ENCODE measurements around the gene RILPL1.

DNA sequence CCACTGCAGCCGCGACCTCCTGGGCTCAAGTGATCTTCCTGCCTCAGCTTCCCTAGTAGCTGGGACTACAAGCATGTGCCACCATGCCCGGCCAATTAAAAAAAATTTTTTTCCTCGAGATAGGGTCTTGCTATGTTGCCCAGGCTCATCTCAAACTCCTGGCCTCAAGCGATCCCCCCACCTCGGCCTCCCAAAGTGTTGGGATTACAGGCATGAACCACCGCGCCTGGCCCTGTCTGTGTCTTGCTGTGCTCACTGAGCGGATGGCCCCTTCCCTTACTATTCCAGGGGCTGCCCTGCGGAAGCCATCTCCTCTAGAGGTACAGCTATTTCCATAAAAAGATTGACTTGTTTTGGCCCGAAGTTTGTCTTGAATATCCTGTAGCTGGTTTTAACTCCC lies 55.5 kb downstream of the RILPL1 start:
- TF ChIP-seq, protein P1, sequence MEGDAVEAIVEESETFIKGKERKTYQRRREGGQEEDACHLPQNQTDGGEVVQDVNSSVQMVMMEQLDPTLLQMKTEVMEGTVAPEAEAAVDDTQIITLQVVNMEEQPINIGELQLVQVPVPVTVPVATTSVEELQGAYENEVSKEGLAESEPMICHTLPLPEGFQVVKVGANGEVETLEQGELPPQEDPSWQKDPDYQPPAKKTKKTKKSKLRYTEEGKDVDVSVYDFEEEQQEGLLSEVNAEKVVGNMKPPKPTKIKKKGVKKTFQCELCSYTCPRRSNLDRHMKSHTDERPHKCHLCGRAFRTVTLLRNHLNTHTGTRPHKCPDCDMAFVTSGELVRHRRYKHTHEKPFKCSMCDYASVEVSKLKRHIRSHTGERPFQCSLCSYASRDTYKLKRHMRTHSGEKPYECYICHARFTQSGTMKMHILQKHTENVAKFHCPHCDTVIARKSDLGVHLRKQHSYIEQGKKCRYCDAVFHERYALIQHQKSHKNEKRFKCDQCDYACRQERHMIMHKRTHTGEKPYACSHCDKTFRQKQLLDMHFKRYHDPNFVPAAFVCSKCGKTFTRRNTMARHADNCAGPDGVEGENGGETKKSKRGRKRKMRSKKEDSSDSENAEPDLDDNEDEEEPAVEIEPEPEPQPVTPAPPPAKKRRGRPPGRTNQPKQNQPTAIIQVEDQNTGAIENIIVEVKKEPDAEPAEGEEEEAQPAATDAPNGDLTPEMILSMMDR (IDR thresholded peaks at IDR 0.05), result no peak
- no peak for TF ChIP-seq POLR2A (IDR thresholded peaks at IDR 0.05)

Measured in right lobe of liver (tissue), 4 donors.